BLaER1 treated with 17β-estradiol and CSF1 and Interleukin-3, amounts not matched to agents 10 nM and 100 nM (cell line): ENCODE measurements around the gene SEMA5B.

Experiments used
- H3K27ac ChIP-seq, 11 experiments: shearing (Covaris generic); formaldehyde crosslinking; 2 replicates each; pipeline ENCODE4 v1.8.1; 2022
- H3K27me3 ChIP-seq, 11 experiments: shearing (Covaris generic); formaldehyde crosslinking; 2 replicates each; pipeline ENCODE4 v1.8.1; 2022
- H3K36me3 ChIP-seq, 11 experiments: shearing (Covaris generic); formaldehyde crosslinking; 2 replicates each; pipeline ENCODE4 v1.8.1; 2022
- H3K4me1 ChIP-seq, 10 experiments: shearing (Covaris generic); formaldehyde crosslinking; 2 replicates each; pipeline ENCODE4 v1.8.1; 2022
- H3K4me2 ChIP-seq, 11 experiments: shearing (Covaris generic); formaldehyde crosslinking; 2 replicates each; pipeline ENCODE4 v1.8.1; 2022
- H3K4me3 ChIP-seq, 10 experiments: shearing (Covaris generic); formaldehyde crosslinking; 2 replicates each; pipeline ENCODE4 v1.8.1; 2022
- H3K9ac ChIP-seq, 11 experiments: shearing (Covaris generic); formaldehyde crosslinking; 2 replicates each; pipeline ENCODE4 v1.8.1; 2022
- H3K9me3 ChIP-seq, 11 experiments: shearing (Covaris generic); formaldehyde crosslinking; replicated peaks in 1 of 11; 2 replicates each; pipeline ENCODE4 v1.8.1; 2022
- H4K20me1 ChIP-seq, 11 experiments: shearing (Covaris generic); formaldehyde crosslinking; 2 replicates each; pipeline ENCODE4 v1.8.1; 2022
- Cebpa-rat ChIP-seq, 11 experiments: shearing (Covaris generic); IDR thresholded peaks; 2 replicates each; pipeline ENCODE4 v1.8.1; 2022

The SEMA5B gene

DNA sequence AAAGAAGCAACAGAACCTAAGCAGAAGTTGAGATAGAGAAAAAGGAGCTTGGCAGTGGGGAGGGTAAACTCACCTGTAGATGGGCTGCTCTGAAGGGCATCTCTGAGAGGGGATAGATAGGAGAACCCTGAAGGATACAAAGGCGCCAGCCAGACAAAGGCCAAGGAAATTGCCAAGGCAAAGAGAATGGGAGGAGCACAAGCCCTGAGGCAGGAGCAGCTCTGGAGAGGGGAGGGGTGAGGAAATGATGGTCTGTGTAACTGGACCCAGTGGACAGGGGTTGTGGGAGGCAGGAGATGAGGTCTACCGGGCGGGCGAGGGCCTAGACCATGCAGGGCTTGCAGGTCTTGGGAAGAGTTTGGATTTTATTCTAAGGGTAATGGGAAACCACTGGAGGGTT is 36.9 kb upstream of the SEMA5B start:
- no peak overlapping the region for H3K9ac ChIP-seq
- peaks cover 0 to 20% (median 7%) of the 10 kb centered on the region in 11 experiments; a peak in 10 of 22 replicates for H4K20me1 ChIP-seq
- H3K27ac ChIP-seq, result no peak overlapping the region
- peaks cover 14 to 36% (median 30%) of the 10 kb centered on the region in 10 experiments; a peak in 19 of 20 replicates for H3K4me1 ChIP-seq
- H3K4me3 ChIP-seq, result no peak overlapping the region
- peak overlapping the region in 9 of 11 experiments; percentile 2 to 74 (median 36); a peak in 14 of 22 replicates for H3K4me2 ChIP-seq
- H3K9me3 ChIP-seq, result no peaks in the 10 kb centered on the region
- no peak for TF ChIP-seq Cebpa-rat (IDR thresholded peaks at IDR 0.05)
- no peaks in the 10 kb centered on the region for H3K36me3 ChIP-seq
- H3K27me3 ChIP-seq, result peaks cover 37 to 50% (median 43%) of the 10 kb centered on the region in 11 experiments

DNA sequence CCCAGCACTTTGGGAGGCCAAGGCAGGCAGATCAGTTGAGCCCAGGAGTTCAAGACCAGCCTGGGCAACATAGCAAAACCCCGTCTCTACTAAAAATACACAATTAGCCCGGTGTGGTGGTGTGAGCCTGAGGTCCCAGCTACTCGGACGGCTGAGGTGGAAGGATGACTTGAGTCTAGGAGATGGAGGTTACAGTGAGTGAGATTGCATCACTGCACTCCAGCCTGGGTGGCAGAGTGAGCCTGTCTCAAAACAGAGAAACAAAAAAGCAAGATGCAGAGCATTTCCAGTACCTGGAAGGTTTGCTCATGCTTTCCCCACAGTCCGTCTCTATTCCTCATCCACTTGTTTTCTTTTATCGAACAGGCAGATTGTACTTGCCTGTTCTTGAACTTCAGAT is 35.5 kb upstream of the SEMA5B start:
- H3K4me3 ChIP-seq, result no peak overlapping the region
- no peaks in the 10 kb centered on the region for H3K36me3 ChIP-seq
- peaks cover 12 to 31% (median 24%) of the 10 kb centered on the region in 10 experiments; a peak in 19 of 20 replicates for H3K4me1 ChIP-seq
- TF ChIP-seq Cebpa-rat (IDR thresholded peaks at IDR 0.05), result no peak; a peak in 1 of 22 replicates
- H3K27me3 ChIP-seq, result peaks cover 22 to 36% (median 28%) of the 10 kb centered on the region in 11 experiments
- H3K9ac ChIP-seq, result no peak overlapping the region
- H4K20me1 ChIP-seq, result peaks cover 0 to 7% (median 1%) of the 10 kb centered on the region in 11 experiments; a peak in 7 of 22 replicates
- no peak overlapping the region for H3K27ac ChIP-seq
- H3K9me3 ChIP-seq, result no peaks in the 10 kb centered on the region
- no peak overlapping the region for H3K4me2 ChIP-seq

DNA sequence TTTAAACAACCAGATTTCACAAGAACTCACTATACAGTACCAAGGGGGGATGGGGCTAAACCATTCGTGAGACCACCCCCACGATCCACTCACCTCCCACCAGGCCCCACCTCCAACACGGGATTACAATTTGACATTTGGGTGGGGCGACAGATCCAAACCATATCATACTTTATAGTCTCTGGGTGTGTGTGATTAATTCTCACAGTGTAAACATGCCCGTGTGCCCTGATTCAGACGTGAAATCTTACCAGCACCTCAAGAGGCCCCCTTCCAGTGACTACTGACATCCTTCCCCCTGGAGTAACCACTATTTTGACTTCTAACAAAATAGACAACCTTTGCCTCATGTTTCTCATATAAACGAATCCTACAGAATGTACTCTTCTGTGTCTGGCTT is 34.3 kb upstream of the SEMA5B start:
- no peak overlapping the region for H3K4me3 ChIP-seq
- no peak overlapping the region for H3K4me2 ChIP-seq
- H3K27ac ChIP-seq, result no peak overlapping the region
- H3K9ac ChIP-seq, result no peak overlapping the region
- no peaks in the 10 kb centered on the region for H3K36me3 ChIP-seq
- peaks cover 10 to 24% (median 16%) of the 10 kb centered on the region in 11 experiments for H3K27me3 ChIP-seq
- H3K4me1 ChIP-seq, result peaks cover 0 to 24% (median 15%) of the 10 kb centered on the region in 10 experiments; a peak in 14 of 20 replicates
- no peaks in the 10 kb centered on the region for H4K20me1 ChIP-seq
- no peak for TF ChIP-seq Cebpa-rat (IDR thresholded peaks at IDR 0.05)
- no peaks in the 10 kb centered on the region for H3K9me3 ChIP-seq

DNA sequence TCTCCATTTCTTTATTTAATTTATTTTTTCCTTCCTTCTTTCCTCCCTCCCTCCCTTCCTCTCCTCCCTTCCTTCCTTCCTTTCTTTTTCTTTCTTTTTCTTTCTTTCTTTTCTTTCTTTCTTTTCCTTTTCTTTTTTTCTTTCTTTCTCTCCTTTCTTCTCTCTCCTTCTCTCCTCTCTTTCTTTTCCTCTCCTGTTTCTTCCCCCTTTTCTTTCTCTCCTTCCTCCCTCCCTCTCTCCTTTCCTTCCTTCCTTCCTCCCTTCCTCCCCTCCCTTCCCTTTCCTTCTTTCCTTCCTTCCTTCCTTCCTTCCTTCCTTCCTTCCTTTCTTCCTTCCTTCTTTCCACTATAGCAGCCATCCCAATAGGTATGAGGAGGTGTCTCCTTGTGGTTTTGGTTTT is 32.5 kb upstream of the SEMA5B start:
- Histone ChIP-seq H3K27me3 (peaks cover 0 to 6% (median 0%) of the 10 kb centered on the region in 11 experiments; a peak in 4 of 22 replicates), H3K4me1 (peaks cover 0 to 14% (median 6%) of the 10 kb centered on the region in 10 experiments; a peak in 12 of 20 replicates)

DNA sequence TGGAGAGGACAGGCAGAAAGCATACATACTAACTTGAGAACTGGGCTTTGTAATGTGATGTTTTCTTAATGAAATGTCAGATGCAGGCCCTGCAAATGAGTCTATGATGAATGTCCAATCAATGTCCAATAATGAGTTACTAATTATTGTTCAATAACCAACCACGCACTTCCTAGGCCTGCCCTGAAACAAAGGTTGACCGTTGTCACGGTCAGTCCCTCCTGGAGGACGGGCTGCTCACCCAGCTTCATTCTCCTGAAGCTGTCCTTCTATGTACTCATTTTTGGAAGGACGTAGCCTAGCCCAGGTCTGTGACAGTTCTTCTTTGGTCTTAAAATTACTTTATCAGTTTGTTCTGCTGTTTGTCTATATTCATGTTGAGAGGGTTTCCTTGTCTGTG is 30.9 kb upstream of the SEMA5B start:
- Histone ChIP-seq H3K27me3 (no peaks in the 10 kb centered on the region), H3K9ac (no peak overlapping the region), H4K20me1 (no peaks in the 10 kb centered on the region), H3K27ac (no peak overlapping the region), H3K4me3 (no peak overlapping the region), H3K4me1 (peaks cover 0 to 7% (median 0%) of the 10 kb centered on the region in 10 experiments; a peak in 2 of 20 replicates), H3K9me3 (no peaks in the 10 kb centered on the region), H3K4me2 (no peak overlapping the region), H3K36me3 (no peaks in the 10 kb centered on the region)
- TF ChIP-seq Cebpa-rat (IDR thresholded peaks at IDR 0.05), result no peak

More for the DNA sequence above, 32.5 kb upstream of the SEMA5B start:
- Histone ChIP-seq H3K9ac (no peak overlapping the region), H3K27ac (no peak overlapping the region), H3K4me3 (no peak overlapping the region), H4K20me1 (no peaks in the 10 kb centered on the region), H3K36me3 (no peaks in the 10 kb centered on the region), H3K9me3 (no peaks in the 10 kb centered on the region), H3K4me2 (no peak overlapping the region)
- TF ChIP-seq Cebpa-rat (IDR thresholded peaks at IDR 0.05), result no peak

DNA sequence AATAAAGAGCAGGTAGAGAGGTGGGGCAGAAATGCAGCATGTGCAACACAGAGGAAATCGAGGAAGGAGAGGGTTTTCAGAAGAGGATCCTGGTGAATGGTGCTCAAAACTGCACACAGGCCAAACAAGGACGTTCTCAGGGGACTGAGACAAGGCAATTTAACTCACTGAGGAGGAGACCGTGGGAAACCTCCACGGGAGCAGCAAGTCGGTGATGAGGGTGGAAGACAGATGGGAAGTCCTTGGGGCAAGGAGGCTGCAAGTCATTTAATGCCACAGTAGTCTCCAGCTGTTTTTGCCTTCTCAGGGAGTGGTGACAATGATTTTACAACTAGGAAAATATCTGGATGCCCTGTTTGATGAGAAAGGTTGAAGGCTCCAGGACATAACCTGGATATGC is 27.8 kb upstream of the SEMA5B start:
- Histone ChIP-seq H3K4me3 (no peak overlapping the region), H4K20me1 (no peaks in the 10 kb centered on the region), H3K27me3 (no peaks in the 10 kb centered on the region), H3K36me3 (no peaks in the 10 kb centered on the region), H3K9ac (no peak overlapping the region), H3K27ac (no peak overlapping the region), H3K4me1 (peaks cover 0 to 9% (median 3%) of the 10 kb centered on the region in 10 experiments; a peak in 5 of 20 replicates), H3K9me3 (no peaks in the 10 kb centered on the region), H3K4me2 (no peak overlapping the region)
- TF ChIP-seq Cebpa-rat (IDR thresholded peaks at IDR 0.05), result no peak

DNA sequence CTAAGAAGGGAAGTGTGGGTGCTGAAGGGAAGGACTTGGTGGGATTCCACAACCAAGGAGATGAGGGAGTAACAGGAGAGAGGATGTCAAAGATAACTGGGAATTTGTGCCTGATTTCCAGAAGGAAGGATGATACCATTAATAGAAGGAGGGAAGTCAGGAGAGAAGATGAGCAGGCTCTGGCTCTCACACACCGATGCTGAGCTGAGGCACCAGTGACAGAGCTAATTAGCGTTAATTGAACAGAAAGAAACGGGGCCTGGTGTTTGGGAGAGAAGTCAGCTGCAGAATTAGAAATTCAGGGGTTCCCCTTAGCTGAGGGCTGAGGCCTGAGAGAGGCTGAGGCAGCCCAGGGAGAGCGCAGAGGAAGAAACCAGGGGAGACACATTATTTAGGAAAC is 27.4 kb upstream of the SEMA5B start:
- Histone ChIP-seq H3K4me2 (no peak overlapping the region), H3K27ac (no peak overlapping the region), H3K36me3 (no peaks in the 10 kb centered on the region), H3K27me3 (no peaks in the 10 kb centered on the region), H3K4me3 (no peak overlapping the region), H3K9me3 (no peaks in the 10 kb centered on the region), H4K20me1 (no peaks in the 10 kb centered on the region), H3K4me1 (peaks cover 0 to 11% (median 3%) of the 10 kb centered on the region in 10 experiments; a peak in 5 of 20 replicates), H3K9ac (no peak overlapping the region)
- no peak for TF ChIP-seq Cebpa-rat (IDR thresholded peaks at IDR 0.05)

DNA sequence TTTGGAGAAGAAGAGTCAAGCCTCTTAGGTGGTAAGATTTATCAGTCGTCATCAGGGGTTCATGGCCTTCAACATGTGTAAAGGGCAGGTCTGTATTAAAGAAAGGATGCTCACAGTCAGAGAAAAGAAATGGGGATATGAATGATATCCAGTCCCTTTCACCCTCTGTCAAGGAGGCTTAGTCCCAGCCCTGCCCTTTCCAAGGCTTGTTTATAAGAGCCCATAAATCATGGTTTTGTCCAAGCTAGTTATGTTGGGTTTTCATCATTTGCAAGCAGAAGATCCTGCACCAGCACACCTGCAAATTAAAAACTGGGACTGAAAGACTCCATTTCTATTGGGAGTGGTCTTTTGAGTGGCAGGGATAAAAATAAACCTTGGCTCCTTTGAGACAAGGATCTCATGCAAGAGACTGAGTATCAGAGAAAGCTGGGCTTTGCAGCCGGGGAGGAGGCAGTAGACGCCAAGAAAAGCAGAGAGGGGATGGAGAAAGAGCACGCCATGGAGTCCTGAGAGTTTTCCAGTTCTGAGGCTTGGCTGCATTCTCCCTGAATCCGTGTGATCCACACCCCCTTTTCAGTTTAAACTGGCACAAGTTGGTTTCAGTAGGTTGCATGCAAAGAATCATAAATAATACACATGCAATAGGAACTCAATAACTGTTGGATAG is 26.7 kb upstream of the SEMA5B start:
- no peaks in the 10 kb centered on the region for H3K36me3 ChIP-seq
- H3K4me3 ChIP-seq, result no peak overlapping the region
- no peaks in the 10 kb centered on the region for H3K9me3 ChIP-seq
- H3K27me3 ChIP-seq, result no peaks in the 10 kb centered on the region
- no peak overlapping the region for H3K9ac ChIP-seq
- peaks cover 3 to 14% (median 7%) of the 10 kb centered on the region in 10 experiments for H3K4me1 ChIP-seq
- no peak overlapping the region for H3K27ac ChIP-seq
- no peaks in the 10 kb centered on the region for H4K20me1 ChIP-seq
- H3K4me2 ChIP-seq, result no peak overlapping the region
- TF ChIP-seq Cebpa-rat (IDR thresholded peaks at IDR 0.05), result no peak

DNA sequence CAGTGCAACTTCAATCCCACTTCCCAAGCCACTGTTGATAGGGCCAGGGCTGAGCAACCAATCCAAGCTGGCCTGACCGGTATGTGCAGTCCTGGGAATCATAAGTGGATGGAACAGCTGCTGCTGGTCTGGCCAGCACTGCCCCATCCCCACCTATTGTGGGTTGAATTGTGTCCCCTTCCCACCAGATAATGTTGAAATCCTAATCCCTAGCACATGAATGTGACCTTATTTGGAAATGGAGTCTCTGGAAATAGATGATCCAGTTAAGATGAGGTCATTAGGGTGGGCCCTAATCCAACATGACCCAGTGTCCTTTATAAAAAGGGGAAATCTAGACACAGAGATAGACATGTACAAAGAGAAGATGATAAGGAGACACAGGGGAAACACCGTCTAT is 25.5 kb upstream of the SEMA5B start:
- no peak for TF ChIP-seq Cebpa-rat (IDR thresholded peaks at IDR 0.05)

DNA sequence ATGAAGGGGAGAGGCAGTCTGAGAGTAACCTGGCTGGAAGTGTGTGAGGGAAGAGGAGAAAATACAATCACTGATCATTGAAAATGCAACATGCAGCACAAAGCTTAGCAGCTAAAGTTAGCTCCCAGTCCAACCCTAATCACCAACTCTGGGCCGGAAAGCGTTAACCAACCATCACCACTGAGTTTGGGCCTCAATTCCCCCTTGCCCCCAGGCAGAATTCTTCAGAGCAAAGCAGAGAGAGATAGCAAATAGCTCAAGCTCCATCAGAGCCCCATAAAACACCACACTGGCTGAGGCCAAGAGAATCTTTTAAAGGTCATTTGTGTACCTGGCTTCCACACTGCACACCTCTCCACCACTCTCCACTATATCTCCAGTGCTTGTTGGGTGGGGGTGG is 23.1 kb upstream of the SEMA5B start:
- no peaks in the 10 kb centered on the region for H4K20me1 ChIP-seq
- no peak overlapping the region for H3K4me3 ChIP-seq
- H3K9ac ChIP-seq, result no peak overlapping the region
- no peaks in the 10 kb centered on the region for H3K27me3 ChIP-seq
- no peaks in the 10 kb centered on the region for H3K9me3 ChIP-seq
- H3K27ac ChIP-seq, result no peak overlapping the region
- no peaks in the 10 kb centered on the region for H3K36me3 ChIP-seq
- H3K4me2 ChIP-seq, result 0 out of 22 replicates have a peak overlapping the region, but pooled peaks of 1 of the 11 experiments have one; percentile 5
- no peak for TF ChIP-seq Cebpa-rat (IDR thresholded peaks at IDR 0.05)
- peaks cover 11 to 26% (median 16%) of the 10 kb centered on the region in 10 experiments for H3K4me1 ChIP-seq

More for the DNA sequence above, 25.5 kb upstream of the SEMA5B start:
- Histone ChIP-seq H3K4me1 (peaks cover 11 to 25% (median 17%) of the 10 kb centered on the region in 10 experiments), H4K20me1 (no peaks in the 10 kb centered on the region), H3K9me3 (no peaks in the 10 kb centered on the region), H3K4me2 (no peak overlapping the region), H3K4me3 (no peak overlapping the region), H3K36me3 (no peaks in the 10 kb centered on the region), H3K27ac (no peak overlapping the region), H3K27me3 (no peaks in the 10 kb centered on the region), H3K9ac (no peak overlapping the region)
